HG02973 (cell line): ENCODE measurements around the gene CMPK2.
"Not testable (repeated sequence)": the region's sequence is repeated elsewhere in the genome, so short reads cannot be mapped to it uniquely, and the experiment has no call there.

Experiments
- ATAC-seq: cut with Tn5 transposase; IDR thresholded peaks from one replicate; pipeline ENCODE4 v1.9.1; 2021; ENCODE audit warnings: moderate library complexity; ENCODE audit not compliant: unreplicated experiment

Gene CMPK2

DNA sequence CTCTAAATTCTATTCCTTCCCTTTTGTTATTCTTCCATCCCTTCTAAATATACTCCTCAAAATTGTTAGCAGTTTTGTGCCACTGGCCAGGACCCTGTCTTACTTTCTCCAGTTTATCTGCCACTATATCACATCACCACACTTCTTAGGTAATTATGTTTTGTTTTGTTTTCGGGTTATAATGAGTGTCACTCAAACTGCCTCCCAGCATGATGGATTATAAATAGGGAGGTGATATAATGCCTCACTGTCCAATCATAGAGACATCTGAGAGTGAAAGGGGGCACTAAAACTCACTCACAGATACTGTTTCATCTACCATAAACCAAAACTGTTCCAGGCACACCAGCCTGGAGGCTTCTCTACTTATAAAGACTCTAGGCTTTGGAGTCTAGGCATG lies 15.3 kb upstream of the CMPK2 start:
- no peak for ATAC-seq

DNA sequence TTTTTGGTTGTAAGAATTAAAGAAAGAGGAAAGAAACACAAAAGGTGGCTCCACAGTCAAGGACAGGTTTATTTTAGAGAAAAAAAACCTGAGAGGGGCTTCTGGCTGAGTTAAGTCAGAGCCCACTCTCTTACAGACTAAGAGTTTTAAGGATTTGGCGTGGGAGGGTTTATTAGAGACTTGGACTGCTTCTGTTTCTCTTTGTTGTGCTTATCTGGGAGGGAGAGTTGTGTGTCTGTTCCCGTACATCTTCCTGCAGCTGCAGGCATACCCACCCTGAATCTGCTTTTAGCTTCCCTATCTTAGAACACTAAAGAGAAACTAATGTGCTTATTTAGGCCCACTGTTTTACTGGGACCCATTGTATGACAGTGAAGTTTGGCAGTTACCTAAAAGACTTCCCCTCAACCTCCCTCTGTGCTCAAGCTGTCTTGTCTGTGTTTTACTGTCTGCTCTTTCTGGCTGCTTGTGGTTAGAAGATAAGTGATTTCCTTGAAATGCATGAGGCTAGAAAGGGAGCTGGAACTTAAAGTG lies 14.6 kb upstream of the CMPK2 start:
- ATAC-seq, result no peak

DNA sequence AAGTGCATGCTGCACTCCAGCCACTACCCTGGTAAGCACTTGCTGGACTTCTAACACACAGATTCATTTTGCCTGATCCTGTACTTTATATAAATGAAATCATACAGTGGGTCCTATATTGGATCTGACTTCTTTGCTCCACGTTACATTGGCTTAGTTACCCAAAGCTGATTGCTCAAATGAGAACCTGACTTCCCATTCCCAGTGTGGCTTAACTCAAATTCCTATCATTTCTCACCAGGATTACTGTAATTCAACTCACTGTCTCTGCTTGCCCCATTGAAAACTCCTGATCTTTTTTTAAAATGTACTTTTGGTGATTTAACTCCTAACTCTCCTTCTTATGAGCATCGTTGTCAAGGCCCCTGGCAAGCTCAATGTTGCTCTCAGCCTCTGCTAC lies 13.3 kb upstream of the CMPK2 start:
- ATAC-seq, result no peak

DNA sequence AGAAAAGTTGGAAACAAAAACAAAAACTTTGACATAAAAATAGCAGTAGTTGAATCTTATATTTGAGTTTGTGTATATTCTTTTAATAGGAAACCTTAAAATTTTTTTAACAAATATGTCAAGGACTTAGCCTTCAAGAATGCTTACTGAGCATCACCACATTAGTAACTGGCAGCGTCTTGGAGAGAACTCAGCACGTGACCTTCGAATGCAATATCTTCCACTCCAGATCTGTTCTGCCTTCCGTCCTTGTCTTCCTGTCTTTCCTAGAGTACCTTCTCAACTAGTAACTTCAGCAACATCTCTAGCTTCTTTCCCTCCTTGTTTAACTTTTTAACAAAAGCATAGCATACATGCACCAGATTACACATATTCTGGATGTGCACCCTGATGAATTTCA lies 12.8 kb upstream of the CMPK2 start:
- ATAC-seq, result no peak

DNA sequence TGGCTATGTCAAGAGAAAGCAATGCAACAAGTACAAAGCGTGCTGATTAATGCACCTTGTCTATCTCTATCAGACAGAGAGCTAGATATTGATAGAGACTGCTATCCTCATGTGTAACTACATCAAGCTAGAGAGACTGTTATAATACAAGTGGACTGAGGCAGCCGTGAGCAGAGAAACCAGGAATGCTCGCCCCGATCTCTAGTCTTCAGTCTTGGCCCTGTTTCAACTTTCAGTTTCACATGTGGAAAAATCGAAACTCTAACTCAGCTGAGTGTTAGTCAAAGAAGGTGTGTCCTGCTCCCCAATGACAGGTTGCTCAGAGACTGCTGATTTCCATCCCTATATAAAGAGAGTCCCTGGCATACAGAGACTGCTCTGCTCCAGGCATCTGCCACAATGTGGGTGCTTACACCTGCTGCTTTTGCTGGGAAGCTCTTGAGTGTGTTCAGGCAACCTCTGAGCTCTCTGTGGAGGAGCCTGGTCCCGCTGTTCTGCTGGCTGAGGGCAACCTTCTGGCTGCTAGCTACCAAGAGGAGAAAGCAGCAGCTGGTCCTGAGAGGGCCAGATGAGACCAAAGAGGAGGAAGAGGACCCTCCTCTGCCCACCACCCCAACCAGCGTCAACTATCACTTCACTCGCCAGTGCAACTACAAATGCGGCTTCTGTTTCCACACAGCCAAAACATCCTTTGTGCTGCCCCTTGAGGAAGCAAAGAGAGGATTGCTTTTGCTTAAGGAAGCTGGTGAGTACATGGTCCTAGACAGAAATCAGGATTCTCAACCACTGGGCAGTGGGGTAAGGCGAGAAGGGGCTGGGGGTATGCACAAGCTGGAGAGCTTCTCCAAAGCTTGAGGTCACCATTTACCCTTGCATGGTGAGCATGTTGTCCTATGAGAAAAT lies 11.9 kb upstream of the CMPK2 start, which contains the start of gene RSAD2:
Gene RSAD2 (plus strand): TSS at position 376 of the 903 bp plus-strand sequence. CDS start 24 bp downstream, at position 400.
- ATAC-seq, result peak; percentile 72

DNA sequence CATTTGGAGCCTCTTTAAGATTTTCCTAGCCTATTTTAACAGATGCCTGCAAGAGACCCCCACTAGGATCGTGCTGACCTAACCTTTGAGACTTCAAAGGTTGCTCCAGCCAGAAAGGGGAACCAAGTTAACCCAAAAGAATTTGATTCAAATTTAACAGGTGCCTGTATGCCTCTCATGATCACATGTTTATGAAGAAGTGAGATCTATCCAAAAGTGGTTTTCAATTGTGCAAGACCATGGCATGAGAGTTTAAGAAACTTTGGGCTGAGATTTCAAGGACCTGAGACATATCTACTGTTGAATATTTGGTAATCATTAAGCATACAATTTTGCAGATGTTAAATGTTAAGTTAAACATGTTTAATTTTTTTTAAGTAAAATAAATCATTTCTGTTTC lies 10.6 kb upstream of the CMPK2 start:
- ATAC-seq, result no peak

DNA sequence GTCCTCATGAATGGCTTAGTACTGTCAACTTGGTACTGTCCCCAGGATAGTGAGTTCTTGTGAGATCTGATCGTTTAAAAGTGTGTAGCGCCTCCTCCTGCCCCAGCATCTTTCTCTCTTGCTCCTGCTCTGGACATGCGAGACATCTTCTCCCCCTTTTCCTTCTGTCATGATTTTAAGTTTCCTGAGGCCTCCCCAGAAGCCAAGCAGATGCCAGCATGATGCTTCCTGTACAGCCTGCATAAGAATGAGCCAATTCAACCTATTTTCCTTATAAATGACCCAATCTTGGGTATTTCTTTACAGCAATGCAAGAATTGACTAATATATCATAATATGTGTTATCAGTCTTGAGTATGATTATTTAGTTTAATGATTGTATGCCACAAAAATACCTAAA lies 8.3 kb upstream of the CMPK2 start:
- ATAC-seq, result no peak

DNA sequence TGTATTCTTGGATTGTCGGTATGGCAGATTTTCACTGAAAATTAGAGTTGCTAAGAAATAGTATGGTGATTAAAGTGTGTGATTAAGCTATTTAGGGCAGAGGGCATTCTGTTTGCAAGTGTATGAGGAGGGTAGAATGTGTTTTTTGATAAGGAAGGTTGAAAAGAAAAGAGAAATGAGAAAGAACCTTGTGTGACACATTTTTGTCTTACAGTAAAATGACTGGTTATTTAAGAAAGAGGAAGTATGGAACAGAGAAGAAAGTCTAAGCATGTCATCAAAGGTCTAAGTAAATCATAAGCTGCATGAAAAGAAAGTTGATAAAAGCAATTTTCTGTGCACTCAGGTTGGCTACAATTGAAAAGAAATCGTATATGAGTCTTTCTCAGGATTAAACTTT lies 6.7 kb upstream of the CMPK2 start:
- peak; percentile 55 for ATAC-seq

DNA sequence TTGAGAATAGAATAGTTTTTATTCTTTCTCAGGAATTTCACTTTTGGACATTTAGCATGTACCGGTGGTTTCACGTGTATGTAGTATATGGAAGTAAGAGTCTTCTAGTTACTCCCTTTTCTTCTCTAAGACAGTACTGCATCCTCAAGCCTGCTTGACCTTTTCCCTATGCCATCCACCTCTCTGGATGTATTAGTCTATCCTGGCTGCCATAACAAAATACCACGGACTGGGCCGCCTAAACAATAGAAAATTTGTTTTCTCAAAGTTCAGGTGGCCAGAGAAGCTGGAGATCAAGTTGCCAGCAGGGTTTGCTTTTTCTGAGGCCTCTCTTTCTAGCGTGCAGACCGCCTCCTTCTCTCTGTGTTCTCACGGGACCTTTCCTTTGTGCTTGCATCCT lies 1.3 kb upstream of the CMPK2 start:
- no peak for ATAC-seq

DNA sequence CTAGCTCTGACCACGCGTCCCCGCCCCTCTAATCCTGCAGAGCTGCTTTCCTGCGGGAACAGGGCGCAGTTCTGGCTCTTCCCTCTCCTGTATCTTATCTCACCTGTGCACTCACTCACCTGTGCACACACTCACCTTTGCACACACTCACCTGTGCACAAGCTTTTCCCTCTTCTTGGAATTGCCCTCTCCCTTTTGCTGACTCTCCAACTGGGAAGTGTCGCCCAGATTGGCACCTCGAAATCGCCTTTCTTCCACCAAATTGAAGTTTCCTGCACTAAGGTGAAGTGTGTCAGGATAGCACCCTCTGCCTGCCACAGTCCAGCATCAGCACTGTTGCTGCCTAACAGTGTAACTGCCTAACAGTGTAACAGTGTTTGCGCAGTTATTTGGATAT lies 566 bp upstream of the CMPK2 start:
- ATAC-seq, result peak; percentile 33

DNA sequence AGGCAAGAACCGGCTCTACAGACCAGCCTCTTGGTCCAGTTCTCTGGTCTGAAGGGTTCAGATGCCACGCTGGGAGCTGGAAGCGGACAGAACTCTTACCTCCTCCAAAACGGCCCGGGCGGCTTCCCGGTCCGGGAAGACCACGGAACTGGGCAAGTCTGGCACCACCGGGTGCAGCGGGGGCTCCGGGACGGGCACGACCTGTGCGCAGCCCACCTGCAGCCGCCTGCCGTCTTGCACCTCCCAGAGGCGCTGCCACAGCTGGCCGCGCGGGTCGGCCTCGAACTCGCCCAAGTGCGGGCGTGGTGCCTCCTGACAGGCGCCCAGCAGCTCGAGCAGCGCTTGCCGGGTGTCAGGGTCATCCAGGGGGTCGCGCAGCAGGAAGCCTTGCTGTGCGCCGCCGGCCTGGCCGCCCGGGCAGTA lies 773 bp downstream of the CMPK2 start:
- ATAC-seq, result peak; percentile 24

DNA sequence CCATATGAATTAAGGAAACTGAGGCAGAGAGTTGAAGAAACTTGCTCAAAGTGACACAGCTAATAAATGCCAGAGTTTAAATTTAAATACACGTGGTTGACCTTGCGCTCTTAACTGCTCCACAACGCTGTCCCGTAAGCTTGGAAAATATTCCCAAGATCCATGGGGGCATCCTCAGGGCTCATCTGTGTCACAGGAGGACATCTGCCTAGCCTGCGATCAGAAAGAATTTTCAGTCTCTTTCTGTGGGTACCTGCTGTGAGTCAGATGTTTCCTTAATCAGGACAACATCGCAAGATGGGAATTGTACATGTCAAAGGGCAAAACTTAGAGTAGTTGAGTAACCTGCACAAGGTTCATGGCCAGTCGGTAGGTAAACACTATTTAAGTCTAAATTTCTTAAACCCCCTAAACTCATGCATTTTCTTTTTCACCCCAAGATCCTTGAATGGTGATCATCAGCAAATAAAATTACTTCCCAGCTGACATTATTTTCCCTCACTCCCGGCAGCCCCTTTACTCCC lies 1.4 kb downstream of the CMPK2 start:
- ATAC-seq, result no peak

DNA sequence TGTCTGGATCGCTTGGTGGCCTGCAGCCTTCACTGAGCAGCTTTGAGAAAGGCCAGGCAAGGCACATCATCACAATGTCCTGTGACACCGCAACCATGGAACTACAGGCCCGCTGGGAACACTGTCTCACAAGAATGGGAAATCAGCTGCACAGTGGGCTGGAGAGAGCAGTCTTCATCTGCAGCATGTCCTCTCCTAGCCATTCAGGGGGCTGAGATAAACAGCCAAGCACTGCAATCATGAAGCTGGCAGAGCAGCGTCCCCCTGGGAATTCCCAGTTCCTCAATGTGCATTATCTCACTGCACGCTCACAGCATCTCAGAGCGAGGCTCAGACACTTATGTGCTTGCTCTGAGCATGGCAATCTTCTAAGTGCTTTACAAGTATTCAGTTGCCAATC lies 1.9 kb downstream of the CMPK2 start:
- no peak for ATAC-seq

DNA sequence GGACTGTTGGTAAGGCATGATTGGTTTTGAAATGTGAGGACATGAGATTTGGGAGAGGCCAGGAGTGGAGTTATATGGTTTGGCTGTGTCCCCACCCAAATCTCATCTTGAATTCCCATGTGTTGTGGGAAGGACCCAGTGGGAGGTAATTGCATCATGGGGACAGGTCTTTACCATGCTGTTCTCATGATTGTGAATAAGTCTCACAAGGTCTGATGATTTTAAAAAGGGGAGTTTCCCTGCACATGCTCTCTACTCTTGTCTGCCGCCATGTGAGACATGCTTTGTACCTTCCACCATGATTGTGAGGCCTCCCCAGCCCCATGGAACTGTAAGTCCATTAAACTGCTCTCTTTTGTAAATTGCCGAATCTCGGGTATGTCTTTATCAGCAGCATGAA lies 5.4 kb downstream of the CMPK2 start:
- no peak for ATAC-seq

DNA sequence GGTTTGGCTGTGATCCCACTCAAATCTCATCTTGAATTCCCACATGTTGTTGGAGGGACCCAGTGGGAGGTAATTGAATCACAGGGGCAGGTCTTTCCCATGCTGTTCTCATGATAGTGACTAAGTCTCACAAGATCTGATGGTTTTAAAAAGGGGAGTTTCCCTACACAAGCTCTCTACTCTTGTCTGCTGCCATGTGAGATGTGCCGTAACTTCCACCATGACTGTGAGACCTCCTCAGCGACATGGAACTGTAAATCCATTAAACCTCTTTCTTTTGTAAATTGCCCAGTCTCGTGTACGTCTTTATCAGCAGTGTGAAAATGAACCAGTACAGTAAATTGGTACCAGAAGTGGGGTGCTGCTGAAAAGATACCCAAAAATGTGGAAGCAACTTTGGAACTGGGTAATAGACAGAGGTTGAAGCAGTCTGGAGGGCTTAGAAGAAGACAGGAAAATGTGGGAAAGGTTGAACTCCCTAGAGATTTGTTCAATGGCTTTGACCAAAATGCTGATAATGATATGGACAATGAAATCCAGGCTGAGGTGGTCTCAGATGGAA lies 7.2 kb downstream of the CMPK2 start:
- ATAC-seq, result not testable (repeated sequence)

DNA sequence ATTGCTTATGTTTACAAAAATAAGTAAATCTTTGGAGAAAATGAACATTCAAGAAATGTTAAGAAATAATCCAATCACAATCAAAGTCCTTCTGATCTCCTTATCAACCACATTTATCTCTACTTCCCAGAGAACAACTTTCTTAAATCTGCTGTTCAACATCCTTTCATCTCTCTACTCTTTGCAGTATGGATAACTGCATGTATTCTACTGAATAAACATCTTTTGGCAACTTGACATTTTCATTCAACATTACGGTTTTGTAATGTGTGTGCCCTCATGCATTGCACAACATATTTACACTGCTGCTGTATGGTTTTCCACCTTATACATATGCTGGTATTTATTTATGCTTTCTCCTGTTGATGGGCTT lies 9.2 kb downstream of the CMPK2 start:
- no peak for ATAC-seq

DNA sequence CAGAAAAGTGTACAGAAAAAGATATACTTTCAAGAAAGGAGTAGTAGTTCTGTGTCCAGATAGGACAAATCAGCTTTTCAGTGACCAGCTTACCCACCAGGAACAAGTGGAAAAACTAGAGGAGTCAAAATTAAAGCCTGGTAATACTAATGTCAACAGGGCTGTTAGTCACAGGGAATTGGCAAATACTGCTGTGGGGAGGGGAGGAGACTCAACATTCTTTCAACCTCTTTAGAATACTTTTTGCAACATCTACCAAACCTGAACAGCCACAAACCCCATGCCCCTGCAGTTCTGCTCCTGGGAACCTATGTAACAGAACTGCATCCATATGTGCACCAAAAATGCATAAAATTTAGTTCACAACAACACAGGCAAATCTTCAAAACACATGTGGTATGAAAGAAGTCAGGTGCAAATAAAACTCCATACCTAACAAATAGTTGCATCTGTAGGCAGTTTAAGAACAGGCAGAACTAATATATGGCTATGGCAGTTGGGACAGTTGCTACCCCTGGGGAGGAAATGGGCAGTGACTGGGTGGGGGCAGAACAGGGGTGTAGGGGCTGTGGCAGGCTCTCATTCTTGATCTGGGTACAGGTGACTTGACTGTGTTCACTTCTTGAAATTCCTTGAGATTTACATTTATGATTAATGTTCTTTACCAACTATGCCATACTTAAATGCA lies 9.7 kb downstream of the CMPK2 start:
- no peak for ATAC-seq

DNA sequence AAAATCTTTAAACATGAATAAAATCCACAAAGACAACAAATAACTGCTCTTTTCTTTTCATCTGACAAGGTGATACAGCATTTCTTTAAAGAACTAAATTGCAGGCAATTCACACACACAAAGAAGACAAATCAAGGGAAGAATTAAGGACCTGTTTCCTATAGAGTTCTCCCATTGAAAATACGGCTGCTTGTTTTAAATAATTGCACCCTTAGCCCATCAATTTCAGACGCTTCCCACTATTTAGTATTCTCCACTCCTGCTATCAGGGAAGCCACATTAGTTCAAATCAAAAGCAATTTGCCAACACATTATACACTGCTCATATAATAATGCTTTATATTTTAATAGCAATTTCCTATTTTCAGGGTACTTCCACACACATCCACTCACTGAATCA lies 11.3 kb downstream of the CMPK2 start:
- no peak for ATAC-seq

DNA sequence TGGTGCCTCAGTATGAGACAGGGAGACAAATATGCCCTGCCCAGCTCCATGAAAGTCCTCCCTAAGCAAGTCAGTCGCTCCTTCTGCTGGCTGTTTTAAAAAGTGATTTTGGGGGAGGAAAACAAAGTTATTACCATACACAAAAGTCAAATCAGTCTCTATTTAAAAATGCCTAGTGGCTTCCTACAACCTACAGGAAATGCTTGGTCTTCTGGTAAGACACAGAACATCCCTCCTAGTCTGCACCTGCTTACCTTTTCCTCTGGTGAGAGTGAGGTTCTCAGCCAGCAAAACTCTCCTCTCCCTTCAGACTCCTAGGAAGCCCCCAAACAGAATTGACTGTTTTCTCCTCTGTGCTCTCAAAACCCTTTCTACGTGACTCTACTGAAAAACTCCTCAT lies 13.5 kb downstream of the CMPK2 start:
- ATAC-seq, result no peak

DNA sequence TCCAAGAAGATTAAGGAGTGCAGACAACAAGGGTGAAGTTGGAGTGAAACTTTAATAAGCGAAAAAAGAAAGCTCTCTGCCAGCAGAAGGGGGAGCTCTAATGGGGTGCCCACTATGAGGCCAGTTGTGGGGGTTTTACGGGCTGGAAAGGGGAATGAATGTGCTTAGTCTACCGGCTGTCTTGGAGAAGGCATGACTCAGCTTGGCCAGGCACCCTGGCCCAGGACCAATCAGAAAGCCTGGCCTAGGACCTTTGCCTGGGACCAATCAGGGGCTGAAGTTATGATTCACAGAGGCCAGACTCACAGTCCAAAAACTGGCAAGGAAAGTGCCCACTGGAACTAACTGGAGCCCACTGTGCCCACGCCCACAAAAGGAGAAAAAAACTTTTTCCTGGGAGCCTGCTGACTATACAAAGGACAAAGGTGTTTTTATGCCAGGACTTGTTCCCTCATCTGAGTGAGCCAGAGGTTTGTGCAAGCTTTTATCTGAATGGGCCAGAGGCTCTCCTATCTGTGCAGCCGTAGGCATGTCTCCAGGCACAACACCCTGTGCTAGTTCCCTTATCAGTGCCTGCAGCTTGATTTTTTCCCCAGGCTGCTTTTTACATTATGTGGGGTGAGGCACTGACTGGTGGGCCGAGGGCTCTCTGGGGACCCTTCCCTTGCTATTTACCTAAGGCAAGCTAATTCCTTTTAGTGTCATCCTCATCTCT lies 18.6 kb downstream of the CMPK2 start:
- no peak for ATAC-seq

DNA sequence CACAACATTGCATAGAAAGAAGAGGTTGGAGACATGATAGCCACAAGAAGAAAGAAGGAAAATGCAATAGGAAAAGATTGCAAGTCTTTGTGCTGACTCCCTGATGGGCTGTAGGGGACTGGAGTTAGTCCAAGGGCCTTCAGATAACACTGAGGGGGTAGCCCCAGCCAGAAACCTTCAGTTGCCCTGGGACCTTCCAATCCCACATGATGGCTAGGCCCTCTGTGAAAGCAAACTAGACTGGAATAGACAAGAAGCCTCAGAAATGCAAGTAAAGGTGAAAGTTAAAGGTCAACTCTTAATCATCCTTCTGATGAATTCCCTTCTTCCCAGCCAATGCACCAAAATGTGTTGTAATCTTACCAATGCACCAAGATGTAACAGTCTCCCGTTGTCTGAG lies 19.2 kb downstream of the CMPK2 start:
- ATAC-seq, result no peak
